Astrocyte (in vitro differentiated cells and primary cell): ENCODE data around the gene UBQLN4.

ENCODE experiments used
- CTCF ChIP-seq: IDR thresholded peaks from 2 replicates; pipeline ENCODE4 v1.5.1; 2011; ENCODE audit warnings: low read depth, mild to moderate bottlenecking, inconsistent platforms, low read length, moderate library complexity; ENCODE audit not compliant: insufficient read depth
- EZH2 ChIP-seq: IDR thresholded peaks from 2 replicates; pipeline ENCODE4 v1.6.1; 2012; ENCODE audit warnings: mild to moderate bottlenecking, low read length, inconsistent platforms; ENCODE audit not compliant: insufficient read depth

- no peak for TF ChIP-seq CTCF
- no peak for TF ChIP-seq EZH2
Observed at GRCh38 chr1:156095906-156096508, 42.4 kb upstream of the UBQLN4 start.
